Activated T-cell treated with anti-CD3 and anti-CD28 coated beads, Interleukin-2, amount 50 U/mL, for 4 hours (primary cell): ENCODE results near the gene ACP7. TPM values are rescaled to one million over a fixed set of nuclear protein-coding genes. Genes with fewer than 3 reads are reported as not detected.
A peak's percentile ranks its signal among the peaks of the same experiment; 100 is the strongest.

Source experiments
- ATAC-seq, 2 donors: fragments of 200-7000 bp; cut with Tn5 transposase; one replicate each; pipeline ENCODE4 v1.10.0; 2021
- DNase-seq: peaks from one replicate; pipeline ENCODE4 v3.0.0-alpha.2; 2020
- H3K27me3 Mint-ChIP-seq: one replicate; pipeline ENCODE4 v1.8.0; 2021; ENCODE audit warnings: low read depth, mixed read lengths
- H3K36me3 Mint-ChIP-seq: one replicate; pipeline ENCODE4 v1.8.0; 2022; ENCODE audit warnings: mixed read lengths; ENCODE audit not compliant: insufficient read depth
- H3K4me1 Mint-ChIP-seq: one replicate; pipeline ENCODE4 v1.8.0; 2021; ENCODE audit warnings: low read depth, mixed read lengths
- H3K4me3 Mint-ChIP-seq: one replicate; pipeline ENCODE4 v1.8.0; 2021; ENCODE audit warnings: mild to moderate bottlenecking, moderate library complexity, mixed read lengths
- H3K9me3 Mint-ChIP-seq: one replicate; pipeline ENCODE4 v1.8.0; 2021; ENCODE audit warnings: mixed read lengths
- total RNA-seq, 3 donors: library from RNA; stranded (reverse); gene quantifications; one replicate each; pipeline ENCODE4 v1.2.1, GENCODE V29; 2021

The ACP7 gene
- under 1 TPM in 1 of 3 donors, not detected in 2; 0.20 TPM for total RNA-seq

GRCh38 chr19:39083983-39084731 is at the start of gene ACP7:
TSS of gene ACP7 (plus strand) at chr19:39084368. CDS start at chr19:39085270, 902 bp downstream.
- H3K9me3 Mint-ChIP-seq, result no peaks in the 10 kb centered on the region
- H3K27me3 Mint-ChIP-seq, result peaks cover 47% of the 10 kb centered on the region
- peaks cover 17% of the 10 kb centered on the region for H3K4me1 Mint-ChIP-seq
- no peaks in the 10 kb centered on the region for H3K36me3 Mint-ChIP-seq
- peak; percentile 16 for DNase-seq
- peak; percentile 63 to 84 for ATAC-seq
- H3K4me3 Mint-ChIP-seq, result peak within 1 kb of the TSS; percentile 76

DNA sequence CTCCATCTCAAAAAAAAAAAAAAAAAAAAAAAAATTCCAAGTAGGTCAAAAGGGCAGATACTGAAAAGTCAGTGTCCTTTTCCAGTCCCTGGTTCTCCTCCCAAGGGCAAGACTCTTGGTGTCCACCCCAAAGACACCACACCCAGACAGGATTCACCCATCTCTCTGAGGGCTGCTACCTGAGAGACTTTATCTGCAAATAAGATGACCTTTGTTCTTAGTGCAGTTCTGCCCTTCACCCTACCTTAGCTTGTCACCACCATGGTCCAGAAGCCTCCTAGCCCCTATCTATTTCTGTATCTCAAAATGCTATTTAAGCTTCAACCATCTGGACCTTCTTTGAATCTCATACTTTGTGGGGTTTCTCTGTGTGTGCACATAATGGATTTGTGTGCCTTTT is 47.6 kb upstream of the ACP7 start:
- no peak for DNase-seq
- Mint-ChIP-seq H3K27me3 (no peaks in the 10 kb centered on the region), H3K4me3 (no peak overlapping the region), H3K9me3 (no peaks in the 10 kb centered on the region), H3K36me3 (no peaks in the 10 kb centered on the region), H3K4me1 (peaks cover 3% of the 10 kb centered on the region)
- ATAC-seq, result no peak

GRCh38 chr19:39037194-39037593 is 47.0 kb upstream of the ACP7 start:
- H3K27me3 Mint-ChIP-seq, result no peaks in the 10 kb centered on the region
- DNase-seq (no peak), ATAC-seq (no peak)
- no peaks in the 10 kb centered on the region for H3K36me3 Mint-ChIP-seq
- no peak overlapping the region for H3K4me3 Mint-ChIP-seq
- no peaks in the 10 kb centered on the region for H3K9me3 Mint-ChIP-seq
- H3K4me1 Mint-ChIP-seq, result peaks cover 3% of the 10 kb centered on the region

- ATAC-seq, result no peak
- Mint-ChIP-seq H3K27me3 (no peaks in the 10 kb centered on the region), H3K9me3 (no peaks in the 10 kb centered on the region), H3K36me3 (no peaks in the 10 kb centered on the region), H3K4me3 (no peak overlapping the region), H3K4me1 (no peaks in the 10 kb centered on the region)
- no peak for DNase-seq
Measured at GRCh38 chr19:39038098-39038497, 46.1 kb upstream of the ACP7 start.

- Mint-ChIP-seq H3K36me3 (no peaks in the 10 kb centered on the region), H3K9me3 (no peaks in the 10 kb centered on the region), H3K4me1 (no peaks in the 10 kb centered on the region), H3K27me3 (no peaks in the 10 kb centered on the region), H3K4me3 (no peak overlapping the region)
- ATAC-seq, result no peak
- no peak for DNase-seq
Measured at GRCh38 chr19:39045506-39045905, 38.7 kb upstream of the ACP7 start.

GRCh38 chr19:39046037-39046821 is 37.9 kb upstream of the ACP7 start:
- DNase-seq (no peak), ATAC-seq (peak; percentile 27 to 52)
- Mint-ChIP-seq H3K9me3 (no peaks in the 10 kb centered on the region), H3K4me1 (no peaks in the 10 kb centered on the region), H3K36me3 (no peaks in the 10 kb centered on the region), H3K4me3 (no peak overlapping the region), H3K27me3 (no peaks in the 10 kb centered on the region)

GRCh38 chr19:39047073-39047472 is 37.1 kb upstream of the ACP7 start:
- no peak for DNase-seq
- H3K4me3 Mint-ChIP-seq, result no peak overlapping the region
- H3K4me1 Mint-ChIP-seq, result no peaks in the 10 kb centered on the region
- ATAC-seq, result no peak
- H3K36me3 Mint-ChIP-seq, result no peaks in the 10 kb centered on the region
- H3K27me3 Mint-ChIP-seq, result no peaks in the 10 kb centered on the region
- H3K9me3 Mint-ChIP-seq, result no peaks in the 10 kb centered on the region

GRCh38 chr19:39052243-39052746 is 31.9 kb upstream of the ACP7 start:
- Mint-ChIP-seq H3K36me3 (no peaks in the 10 kb centered on the region), H3K4me3 (no peak overlapping the region), H3K27me3 (peaks cover 3% of the 10 kb centered on the region), H3K9me3 (no peaks in the 10 kb centered on the region), H3K4me1 (no peaks in the 10 kb centered on the region)
- DNase-seq (peak; percentile 72), ATAC-seq (peak; percentile 69 to 80)

GRCh38 chr19:39052846-39053245 is 31.3 kb upstream of the ACP7 start:
- DNase-seq, result no peak
- Mint-ChIP-seq H3K4me3 (no peak overlapping the region), H3K9me3 (no peaks in the 10 kb centered on the region), H3K36me3 (no peaks in the 10 kb centered on the region), H3K4me1 (no peaks in the 10 kb centered on the region), H3K27me3 (peaks cover 3% of the 10 kb centered on the region)
- ATAC-seq, result no peak

- Mint-ChIP-seq H3K9me3 (no peaks in the 10 kb centered on the region), H3K4me3 (no peak overlapping the region), H3K4me1 (no peaks in the 10 kb centered on the region), H3K36me3 (no peaks in the 10 kb centered on the region), H3K27me3 (peaks cover 3% of the 10 kb centered on the region)
- no peak for DNase-seq
- ATAC-seq, result no peak
Measured at GRCh38 chr19:39053276-39054090, 30.7 kb upstream of the ACP7 start.

GRCh38 chr19:39054091-39054470 is 30.1 kb upstream of the ACP7 start:
- no peak overlapping the region for H3K4me3 Mint-ChIP-seq
- no peak for DNase-seq
- H3K9me3 Mint-ChIP-seq, result no peaks in the 10 kb centered on the region
- no peaks in the 10 kb centered on the region for H3K36me3 Mint-ChIP-seq
- H3K4me1 Mint-ChIP-seq, result no peaks in the 10 kb centered on the region
- peaks cover 3% of the 10 kb centered on the region for H3K27me3 Mint-ChIP-seq
- ATAC-seq, result no peak

GRCh38 chr19:39057615-39058014 is 26.6 kb upstream of the ACP7 start:
- DNase-seq (no peak), ATAC-seq (no peak)
- no peaks in the 10 kb centered on the region for H3K9me3 Mint-ChIP-seq
- H3K27me3 Mint-ChIP-seq, result peaks cover 3% of the 10 kb centered on the region
- peaks cover 3% of the 10 kb centered on the region for H3K4me1 Mint-ChIP-seq
- H3K36me3 Mint-ChIP-seq, result no peaks in the 10 kb centered on the region
- no peak overlapping the region for H3K4me3 Mint-ChIP-seq

- Mint-ChIP-seq H3K36me3 (no peaks in the 10 kb centered on the region), H3K4me3 (no peak overlapping the region), H3K27me3 (no peaks in the 10 kb centered on the region), H3K9me3 (no peaks in the 10 kb centered on the region), H3K4me1 (peaks cover 3% of the 10 kb centered on the region)
- ATAC-seq, result no peak
- no peak for DNase-seq
Measured at GRCh38 chr19:39059302-39059701, 24.9 kb upstream of the ACP7 start.

- ATAC-seq (no peak), DNase-seq (no peak)
- no peaks in the 10 kb centered on the region for H3K27me3 Mint-ChIP-seq
- H3K9me3 Mint-ChIP-seq, result no peaks in the 10 kb centered on the region
- peaks cover 3% of the 10 kb centered on the region for H3K4me1 Mint-ChIP-seq
- H3K36me3 Mint-ChIP-seq, result no peaks in the 10 kb centered on the region
- no peak overlapping the region for H3K4me3 Mint-ChIP-seq
Measured at GRCh38 chr19:39060171-39060570, 24.0 kb upstream of the ACP7 start.
